GM06990 (cell line): ENCODE data around the gene SOX1.

Experiments
- DNase-seq: peaks from one replicate; pipeline ENCODE4 v3.0.0-alpha.2; 2011; ENCODE audit not compliant: insufficient read length; ENCODE audit errors: extremely low read depth
- H3K27me3 ChIP-seq: replicated peaks from 2 replicates; pipeline ENCODE4 v1.6.0; 2011; ENCODE audit warnings: low read length; ENCODE audit not compliant: control insufficient read depth, insufficient read depth
- H3K36me3 ChIP-seq: 2 replicates; pipeline ENCODE4 v1.5.1; 2011; ENCODE audit warnings: low read length; ENCODE audit not compliant: control insufficient read depth, insufficient read depth
- H3K4me3 ChIP-seq: replicated peaks from 2 replicates; pipeline ENCODE4 v1.5.1; 2011; ENCODE audit warnings: low read depth, mild to moderate bottlenecking, control low read depth, low read length
- TF ChIP-seq, protein P1 (sequence below): IDR thresholded peaks from 2 replicates; pipeline ENCODE4 v1.5.1; 2011; ENCODE audit warnings: low read length, control low read depth, mild to moderate bottlenecking, inconsistent platforms; ENCODE audit not compliant: insufficient read depth, poor library complexity, severe bottlenecking

Gene SOX1

DNA sequence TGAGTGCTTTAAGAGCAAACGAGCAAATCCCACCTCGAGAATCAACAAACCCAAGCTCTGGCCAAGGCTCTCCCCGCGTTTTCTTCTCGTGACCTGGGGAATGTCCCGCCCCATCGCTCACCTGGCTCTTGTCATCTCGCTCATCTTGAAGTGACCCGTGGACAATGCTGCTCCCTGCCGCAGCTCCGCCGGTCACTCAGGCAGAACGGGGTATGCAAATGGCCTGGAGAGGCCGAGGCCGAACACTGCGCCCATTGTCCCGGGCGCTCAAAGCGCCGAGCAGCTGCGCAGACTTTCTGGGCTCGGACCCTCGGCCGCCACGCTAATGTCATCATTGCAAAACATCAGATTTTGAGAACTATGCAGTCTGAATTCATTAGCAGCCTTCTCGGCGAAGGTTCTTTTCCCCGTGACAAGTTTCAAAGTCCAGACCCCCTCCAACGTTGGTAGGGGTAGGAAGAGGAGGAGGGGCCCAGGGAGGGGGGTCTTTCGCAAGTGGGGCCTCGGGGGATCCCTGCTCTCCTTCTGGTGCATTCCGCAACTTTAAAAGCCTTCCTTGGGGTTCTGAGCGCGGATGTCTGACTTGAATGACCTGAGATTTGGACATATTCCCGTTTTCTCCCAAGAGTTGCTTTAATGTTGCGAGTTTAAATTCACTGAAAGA lies 39.7 kb downstream of the SOX1 start:
- Histone ChIP-seq H3K27me3 (no peaks in the 10 kb centered on the region), H3K36me3 (no peaks in the 10 kb centered on the region), H3K4me3 (no peak overlapping the region)
- no peak for DNase-seq
- TF ChIP-seq, protein P1, sequence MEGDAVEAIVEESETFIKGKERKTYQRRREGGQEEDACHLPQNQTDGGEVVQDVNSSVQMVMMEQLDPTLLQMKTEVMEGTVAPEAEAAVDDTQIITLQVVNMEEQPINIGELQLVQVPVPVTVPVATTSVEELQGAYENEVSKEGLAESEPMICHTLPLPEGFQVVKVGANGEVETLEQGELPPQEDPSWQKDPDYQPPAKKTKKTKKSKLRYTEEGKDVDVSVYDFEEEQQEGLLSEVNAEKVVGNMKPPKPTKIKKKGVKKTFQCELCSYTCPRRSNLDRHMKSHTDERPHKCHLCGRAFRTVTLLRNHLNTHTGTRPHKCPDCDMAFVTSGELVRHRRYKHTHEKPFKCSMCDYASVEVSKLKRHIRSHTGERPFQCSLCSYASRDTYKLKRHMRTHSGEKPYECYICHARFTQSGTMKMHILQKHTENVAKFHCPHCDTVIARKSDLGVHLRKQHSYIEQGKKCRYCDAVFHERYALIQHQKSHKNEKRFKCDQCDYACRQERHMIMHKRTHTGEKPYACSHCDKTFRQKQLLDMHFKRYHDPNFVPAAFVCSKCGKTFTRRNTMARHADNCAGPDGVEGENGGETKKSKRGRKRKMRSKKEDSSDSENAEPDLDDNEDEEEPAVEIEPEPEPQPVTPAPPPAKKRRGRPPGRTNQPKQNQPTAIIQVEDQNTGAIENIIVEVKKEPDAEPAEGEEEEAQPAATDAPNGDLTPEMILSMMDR: no peak

- no peak overlapping the region for H3K4me3 ChIP-seq
- TF ChIP-seq, protein P1: no peak
- no peaks in the 10 kb centered on the region for H3K27me3 ChIP-seq
Measured at GRCh38 chr13:112107289-112107688, 40.3 kb downstream of the SOX1 start.

GRCh38 chr13:112110479-112110878 lies 43.5 kb downstream of the SOX1 start:
- Histone ChIP-seq H3K27me3 (no peaks in the 10 kb centered on the region), H3K36me3 (no peaks in the 10 kb centered on the region), H3K4me3 (no peak overlapping the region)
- TF ChIP-seq, protein P1: no peak
- DNase-seq: no peak

More at GRCh38 chr13:112107289-112107688, 40.3 kb downstream of the SOX1 start:
- no peak for DNase-seq
- H3K36me3 ChIP-seq: no peaks in the 10 kb centered on the region

GRCh38 chr13:112111239-112111857 lies 44.4 kb downstream of the SOX1 start:
- Histone ChIP-seq H3K36me3 (no peaks in the 10 kb centered on the region), H3K27me3 (no peaks in the 10 kb centered on the region), H3K4me3 (no peak overlapping the region)
- TF ChIP-seq, protein P1: no peak
- no peak for DNase-seq

DNA sequence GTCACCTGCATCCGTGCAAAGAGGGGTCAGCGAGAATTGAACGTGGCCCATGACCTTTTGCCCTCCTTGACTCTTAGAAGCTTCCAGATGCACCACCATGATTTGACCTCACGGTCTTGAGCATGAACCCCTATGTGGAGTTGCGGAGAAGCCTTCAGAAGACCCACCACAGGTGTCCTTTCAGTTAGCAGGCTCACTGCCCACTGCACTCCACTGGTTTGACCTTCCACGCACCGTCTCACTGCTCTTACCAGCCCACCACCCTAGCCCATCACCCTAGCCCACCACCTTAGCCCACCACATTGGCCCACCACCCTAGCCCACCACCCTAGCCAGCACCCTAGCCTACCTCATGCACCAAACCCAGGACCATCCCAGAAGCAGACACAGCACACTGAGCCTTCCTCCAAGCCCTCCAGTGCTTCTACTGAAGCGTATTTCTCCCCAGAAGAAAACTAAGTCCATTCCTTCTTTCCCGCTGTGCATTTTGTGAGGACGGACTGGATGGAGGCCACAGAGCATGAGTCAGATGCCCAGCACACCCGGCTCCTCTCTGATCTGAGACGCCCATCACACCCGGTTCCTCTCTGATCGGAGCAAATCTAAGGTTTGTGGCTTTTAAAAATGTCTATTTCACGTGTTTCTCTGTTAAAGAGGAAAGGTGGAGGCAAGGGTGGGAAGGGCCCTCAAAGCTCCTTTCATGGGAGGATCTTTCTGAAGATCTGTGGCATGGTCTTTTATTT lies 45.8 kb downstream of the SOX1 start:
- Histone ChIP-seq H3K27me3 (no peaks in the 10 kb centered on the region), H3K36me3 (no peaks in the 10 kb centered on the region), H3K4me3 (no peak overlapping the region)
- DNase-seq: no peak
- TF ChIP-seq, protein P1: no peak
